ENCODE results near the gene PALM3.
A peak's percentile ranks its signal among the peaks of the same experiment; 100 is the strongest.
"Not testable (repeated sequence)": the region's sequence is repeated elsewhere in the genome, so short reads cannot be mapped to it uniquely, and the experiment has no call there.

PALM3 gene

GRCh38 chr19:14021474-14021873 is 40.4 kb downstream of the PALM3 start:
- no peak overlapping the region for H3K9ac ChIP-seq (ENCODE audit: low read length in 5 of 5)
- H3K36me3 ChIP-seq (ENCODE audit: control insufficient read depth in 5 of 5, insufficient read depth in 5 of 5, low read length in 5 of 5) = no peaks in the 10 kb centered on the region
- no peaks in the 10 kb centered on the region for H3K27me3 ChIP-seq (ENCODE audit: control insufficient read depth in 5 of 5, insufficient read depth in 4 of 5, low read length in 5 of 5)
- no peaks in the 10 kb centered on the region for H3K9me3 ChIP-seq (ENCODE audit: control insufficient read depth in 5 of 5, low read length in 5 of 5)
- no peak overlapping the region for H3K27ac ChIP-seq (ENCODE audit: low read depth, low read length)
- no peak overlapping the region for H3K4me3 ChIP-seq (ENCODE audit: low read depth in 1 of 5, low read length in 5 of 5)
- peaks cover 0 to 17% (median 0%) of the 10 kb centered on the region in 5 donors for H3K4me1 ChIP-seq (ENCODE audit: control insufficient read depth in 5 of 5, insufficient read depth in 5 of 5, low read length in 5 of 5)

GRCh38 chr19:14019739-14020138 is 42.1 kb downstream of the PALM3 start:
- H3K27me3 ChIP-seq (ENCODE audit: control insufficient read depth in 5 of 5, insufficient read depth in 4 of 5, low read length in 5 of 5); H3K9ac ChIP-seq (ENCODE audit: low read length in 5 of 5): not testable (repeated sequence)

GRCh38 chr19:14019100-14019499 is 42.8 kb downstream of the PALM3 start:
- Histone ChIP-seq H3K27me3 (ENCODE audit: control insufficient read depth in 5 of 5, insufficient read depth in 4 of 5, low read length in 5 of 5) (no peaks in the 10 kb centered on the region), H3K9me3 (ENCODE audit: control insufficient read depth in 5 of 5, low read length in 5 of 5) (no peaks in the 10 kb centered on the region), H3K36me3 (ENCODE audit: control insufficient read depth in 5 of 5, insufficient read depth in 5 of 5, low read length in 5 of 5) (no peaks in the 10 kb centered on the region), H3K4me3 (ENCODE audit: low read depth in 1 of 5, low read length in 5 of 5) (no peak overlapping the region), H3K27ac (ENCODE audit: low read depth, low read length) (no peak overlapping the region), H3K9ac (ENCODE audit: low read length in 5 of 5) (no peak overlapping the region), H3K4me1 (ENCODE audit: control insufficient read depth in 5 of 5, insufficient read depth in 5 of 5, low read length in 5 of 5) (peaks cover 0 to 17% (median 0%) of the 10 kb centered on the region in 5 donors)

More at GRCh38 chr19:14019739-14020138, 42.1 kb downstream of the PALM3 start:
- not testable (repeated sequence) for H3K9me3 ChIP-seq (ENCODE audit: control insufficient read depth in 5 of 5, low read length in 5 of 5); H3K4me3 ChIP-seq (ENCODE audit: low read depth in 1 of 5, low read length in 5 of 5); H3K36me3 ChIP-seq (ENCODE audit: control insufficient read depth in 5 of 5, insufficient read depth in 5 of 5, low read length in 5 of 5); H3K27ac ChIP-seq (ENCODE audit: low read depth, low read length)
- H3K4me1 ChIP-seq (ENCODE audit: control insufficient read depth in 5 of 5, insufficient read depth in 5 of 5, low read length in 5 of 5) = peaks cover 0 to 17% (median 0%) of the 10 kb centered on the region in 5 donors

- Histone ChIP-seq H3K4me3 (ENCODE audit: low read depth in 1 of 5, low read length in 5 of 5) (no peak overlapping the region), H3K9ac (ENCODE audit: low read length in 5 of 5) (no peak overlapping the region), H3K4me1 (ENCODE audit: control insufficient read depth in 5 of 5, insufficient read depth in 5 of 5, low read length in 5 of 5) (peaks cover 0 to 4% (median 0%) of the 10 kb centered on the region in 5 donors), H3K36me3 (ENCODE audit: control insufficient read depth in 5 of 5, insufficient read depth in 5 of 5, low read length in 5 of 5) (no peaks in the 10 kb centered on the region), H3K27ac (ENCODE audit: low read depth, low read length) (no peak overlapping the region), H3K9me3 (ENCODE audit: control insufficient read depth in 5 of 5, low read length in 5 of 5) (no peaks in the 10 kb centered on the region), H3K27me3 (ENCODE audit: control insufficient read depth in 5 of 5, insufficient read depth in 4 of 5, low read length in 5 of 5) (no peaks in the 10 kb centered on the region)
These were observed 46.3 kb downstream of the PALM3 start for GRCh38 chr19:14015524-14016035.

- Histone ChIP-seq H3K4me1 (ENCODE audit: control insufficient read depth in 5 of 5, insufficient read depth in 5 of 5, low read length in 5 of 5) (no peaks in the 10 kb centered on the region), H3K9ac (ENCODE audit: low read length in 5 of 5) (no peak overlapping the region), H3K27ac (ENCODE audit: low read depth, low read length) (no peak overlapping the region), H3K4me3 (ENCODE audit: low read depth in 1 of 5, low read length in 5 of 5) (no peak overlapping the region), H3K9me3 (ENCODE audit: control insufficient read depth in 5 of 5, low read length in 5 of 5) (no peaks in the 10 kb centered on the region), H3K36me3 (ENCODE audit: control insufficient read depth in 5 of 5, insufficient read depth in 5 of 5, low read length in 5 of 5) (no peaks in the 10 kb centered on the region), H3K27me3 (ENCODE audit: control insufficient read depth in 5 of 5, insufficient read depth in 4 of 5, low read length in 5 of 5) (no peaks in the 10 kb centered on the region)
These were observed 49.4 kb downstream of the PALM3 start for GRCh38 chr19:14012378-14012915.

GRCh38 chr19:14006766-14007562 is 54.9 kb downstream of the PALM3 start:
- peak overlapping the region; percentile 78 to 89 (median 86) for H3K4me3 ChIP-seq (ENCODE audit: low read depth in 1 of 5, low read length in 5 of 5)
- H3K4me1 ChIP-seq (ENCODE audit: control insufficient read depth in 5 of 5, insufficient read depth in 5 of 5, low read length in 5 of 5) = peaks cover 8 to 35% (median 33%) of the 10 kb centered on the region in 5 donors
- no peaks in the 10 kb centered on the region for H3K36me3 ChIP-seq (ENCODE audit: control insufficient read depth in 5 of 5, insufficient read depth in 5 of 5, low read length in 5 of 5)
- H3K27me3 ChIP-seq (ENCODE audit: control insufficient read depth in 5 of 5, insufficient read depth in 4 of 5, low read length in 5 of 5) = no peaks in the 10 kb centered on the region
- H3K9ac ChIP-seq (ENCODE audit: low read length in 5 of 5) = peak overlapping the region; percentile 77 to 97 (median 92)
- H3K9me3 ChIP-seq (ENCODE audit: control insufficient read depth in 5 of 5, low read length in 5 of 5) = no peaks in the 10 kb centered on the region
- peak overlapping the region; percentile 98 for H3K27ac ChIP-seq (ENCODE audit: low read depth, low read length)

GRCh38 chr19:14006085-14006765 is 55.7 kb downstream of the PALM3 start, which contains the start of gene RFX1:
TSS of gene RFX1 (minus strand) at chr19:14006320. CDS start at chr19:13993843, 12,477 bp downstream.
- peak within 1 kb of the TSS; percentile 78 to 89 (median 86) for H3K4me3 ChIP-seq (ENCODE audit: low read depth in 1 of 5, low read length in 5 of 5)
- no peaks in the 10 kb centered on the region for H3K36me3 ChIP-seq (ENCODE audit: control insufficient read depth in 5 of 5, insufficient read depth in 5 of 5, low read length in 5 of 5)
- H3K4me1 ChIP-seq (ENCODE audit: control insufficient read depth in 5 of 5, insufficient read depth in 5 of 5, low read length in 5 of 5) = peaks cover 8 to 35% (median 33%) of the 10 kb centered on the region in 5 donors
- H3K9ac ChIP-seq (ENCODE audit: low read length in 5 of 5) = peak within 1 kb of the TSS; percentile 77 to 97 (median 92)
- H3K27ac ChIP-seq (ENCODE audit: low read depth, low read length) = peak within 1 kb of the TSS; percentile 98
- no peaks in the 10 kb centered on the region for H3K9me3 ChIP-seq (ENCODE audit: control insufficient read depth in 5 of 5, low read length in 5 of 5)
- H3K27me3 ChIP-seq (ENCODE audit: control insufficient read depth in 5 of 5, insufficient read depth in 4 of 5, low read length in 5 of 5) = no peaks in the 10 kb centered on the region

- Histone ChIP-seq H3K4me3 (ENCODE audit: low read depth in 1 of 5, low read length in 5 of 5) (peak overlapping the region; percentile 15 to 88 (median 82)), H3K9ac (ENCODE audit: low read length in 5 of 5) (peak overlapping the region; percentile 8 to 70 (median 56))
These were observed 56.4 kb downstream of the PALM3 start for GRCh38 chr19:14005349-14006084.

GRCh38 chr19:14004619-14005348 is 57.1 kb downstream of the PALM3 start:
- H3K27ac ChIP-seq (ENCODE audit: low read depth, low read length) = peak overlapping the region; percentile 93
- no peaks in the 10 kb centered on the region for H3K36me3 ChIP-seq (ENCODE audit: control insufficient read depth in 5 of 5, insufficient read depth in 5 of 5, low read length in 5 of 5)
- peak overlapping the region in 4 of 5 donors; percentile 45 to 66 (median 55) for H3K4me3 ChIP-seq (ENCODE audit: low read depth in 1 of 5, low read length in 5 of 5)
- H3K4me1 ChIP-seq (ENCODE audit: control insufficient read depth in 5 of 5, insufficient read depth in 5 of 5, low read length in 5 of 5) = peaks cover 8 to 35% (median 33%) of the 10 kb centered on the region in 5 donors
- H3K27me3 ChIP-seq (ENCODE audit: control insufficient read depth in 5 of 5, insufficient read depth in 4 of 5, low read length in 5 of 5) = no peaks in the 10 kb centered on the region
- H3K9me3 ChIP-seq (ENCODE audit: control insufficient read depth in 5 of 5, low read length in 5 of 5) = no peaks in the 10 kb centered on the region
- peak overlapping the region; percentile 8 to 64 (median 52) for H3K9ac ChIP-seq (ENCODE audit: low read length in 5 of 5)

More at GRCh38 chr19:14005349-14006084, 56.4 kb downstream of the PALM3 start:
- no peaks in the 10 kb centered on the region for H3K9me3 ChIP-seq (ENCODE audit: control insufficient read depth in 5 of 5, low read length in 5 of 5)
- no peaks in the 10 kb centered on the region for H3K36me3 ChIP-seq (ENCODE audit: control insufficient read depth in 5 of 5, insufficient read depth in 5 of 5, low read length in 5 of 5)
- no peaks in the 10 kb centered on the region for H3K27me3 ChIP-seq (ENCODE audit: control insufficient read depth in 5 of 5, insufficient read depth in 4 of 5, low read length in 5 of 5)
- peak overlapping the region; percentile 93 for H3K27ac ChIP-seq (ENCODE audit: low read depth, low read length)
- H3K4me1 ChIP-seq (ENCODE audit: control insufficient read depth in 5 of 5, insufficient read depth in 5 of 5, low read length in 5 of 5) = peaks cover 8 to 35% (median 33%) of the 10 kb centered on the region in 5 donors

Data from subcutaneous abdominal adipose tissue (tissue), 5 donors.